ENCODE data around the gene REEP5. TPM values are rescaled to one million over a fixed set of nuclear protein-coding genes. Genes with fewer than 3 reads are reported as not detected.

REEP5 gene
- total RNA-seq, 4 donors from 2014 or later: 25.5 to 60.8 (median 36.1) TPM

GRCh38 chr5:112930082-112930344 is 8.0 kb upstream of the REEP5 start:
- 57 to 86% methylated on average over 1 of the region's 1 CpG for WGBS, 2 donors
- Histone ChIP-seq H3K27ac (no peak overlapping the region), H3K4me1 (no peaks in the 10 kb centered on the region), H3K9me3 (no peaks in the 10 kb centered on the region), H3K4me3 (no peak overlapping the region), H3K36me3 (no peaks in the 10 kb centered on the region), H3K27me3 (no peaks in the 10 kb centered on the region)
- no peak for DNase-seq
- intact Hi-C loops (cut with DNase I): no loop called here
- no peak for TF ChIP-seq CTCF (IDR thresholded peaks at IDR 0.05)
- TF ChIP-seq POLR2A (IDR thresholded peaks at IDR 0.05): no peak

- H3K9me3 ChIP-seq: no peaks in the 10 kb centered on the region
- TF ChIP-seq POLR2A (IDR thresholded peaks at IDR 0.05): no peak
- no peak for TF ChIP-seq CTCF (IDR thresholded peaks at IDR 0.05)
- H3K27me3 ChIP-seq: no peaks in the 10 kb centered on the region
- no peak overlapping the region for H3K4me3 ChIP-seq
- H3K27ac ChIP-seq: no peak overlapping the region
- 60 to 81% methylated on average over 4 of the region's 4 CpGs for WGBS, 2 donors
- no peak for DNase-seq
- no peaks in the 10 kb centered on the region for H3K36me3 ChIP-seq
- intact Hi-C loops (cut with DNase I): loop anchor here (10.0 kb wide), 1 partner anchor 375 kb away; no protein-coding TSS in a partner anchor
- H3K4me1 ChIP-seq: no peaks in the 10 kb centered on the region
Observed at GRCh38 chr5:112929336-112930081, 7.5 kb upstream of the REEP5 start.

GRCh38 chr5:112923988-112924387 is 2.0 kb upstream of the REEP5 start:
- H3K4me1 ChIP-seq: peaks cover 6 to 34% (median 15%) of the 10 kb centered on the region in 3 donors
- H3K36me3 ChIP-seq: peaks cover 0 to 10% (median 0%) of the 10 kb centered on the region in 3 donors
- H3K4me3 ChIP-seq: no peak overlapping the region
- peak overlapping the region in 1 of 4 donors; percentile 98 for H3K27ac ChIP-seq
- 74 to 81% methylated on average over 6 of the region's 6 CpGs for WGBS, 2 donors
- no peaks in the 10 kb centered on the region for H3K27me3 ChIP-seq
- intact Hi-C loops (cut with DNase I): loop anchor here (10.0 kb wide), 1 partner anchor 369 kb away; no protein-coding TSS in a partner anchor
- no peaks in the 10 kb centered on the region for H3K9me3 ChIP-seq
- no peak for DNase-seq
- no peak for TF ChIP-seq POLR2A (IDR thresholded peaks at IDR 0.05)

- H3K4me1 ChIP-seq: peaks cover 11 to 41% (median 16%) of the 10 kb centered on the region in 3 donors
- H3K36me3 ChIP-seq: peaks cover 0 to 17% (median 0%) of the 10 kb centered on the region in 3 donors
- DNase-seq: no peak
- H3K27ac ChIP-seq: peak overlapping the region in 3 of 4 donors; percentile 24 to 98 (median 98)
- intact Hi-C loops (cut with DNase I): loop anchor here (10.0 kb wide), 1 partner anchor 369 kb away; no protein-coding TSS in a partner anchor
- peak overlapping the region in 2 of 4 donors; percentile 95 to 99 for H3K4me3 ChIP-seq
- H3K27me3 ChIP-seq: no peaks in the 10 kb centered on the region
- TF ChIP-seq POLR2A (IDR thresholded peaks at IDR 0.05) (no peak), CTCF (IDR thresholded peaks at IDR 0.05) (no peak)
- H3K9me3 ChIP-seq: no peaks in the 10 kb centered on the region
- WGBS, 2 donors: 41 to 52% methylated on average over 6 of the region's 6 CpGs
Observed at GRCh38 chr5:112923148-112923917, 1.3 kb upstream of the REEP5 start.

- peaks cover 11 to 62% (median 31%) of the 10 kb centered on the region in 3 donors for H3K4me1 ChIP-seq
- H3K4me3 ChIP-seq: peak overlapping the region; percentile 82 to 99 (median 94)
- H3K27ac ChIP-seq: peak overlapping the region; percentile 92 to 98 (median 96)
- intact Hi-C loops (cut with DNase I): loop anchor here (10.0 kb wide), 1 partner anchor 366 kb away; no protein-coding TSS in a partner anchor
- no peaks in the 10 kb centered on the region for H3K27me3 ChIP-seq
- TF ChIP-seq CTCF (IDR thresholded peaks at IDR 0.05) (peak in 2 of 6 experiments; percentile 3 to 16), POLR2A (IDR thresholded peaks at IDR 0.05) (peak in 1 of 4 donors; percentile 8)
- no peaks in the 10 kb centered on the region for H3K9me3 ChIP-seq
- WGBS, 2 donors: 0 to 2% methylated on average over 6 to 21 of the region's 68 CpGs
- peaks cover 0 to 38% (median 0%) of the 10 kb centered on the region in 3 donors for H3K36me3 ChIP-seq
- DNase-seq: no peak
Observed at GRCh38 chr5:112921026-112921832, 798 bp downstream of the REEP5 start.

Measured in esophagus squamous epithelium (tissue), 5 donors.